Measurements from ENCODE around the gene YY1.

GRCh38 chr14:100219126-100219785, 19.7 kb upstream of the YY1 start:
- TF ChIP-seq ZFX (IDR thresholded peaks at IDR 0.05; ENCODE audit: borderline replicate concordance) (no peak), CTCF (IDR thresholded peaks at IDR 0.05) (no peak)
